H1 (cell line): Measurements from ENCODE around the gene WRAP73. TPM values are rescaled to one million over a fixed set of nuclear protein-coding genes. Genes with fewer than 3 reads are reported as not detected.

Experiments used
- CTCF ChIA-PET: fragments of 300-600 bp; sonication (Branson Sonifier 250); formaldehyde crosslinking; loops from one replicate; lab custom pipeline; 2021; ENCODE audit not compliant: partially characterized antibody; lab: Charles Lee
- POLR2A ChIA-PET: fragments of 300-600 bp; sonication (Branson Sonifier 250); formaldehyde crosslinking; loops from one replicate; lab custom pipeline; 2021; ENCODE audit warnings: inconsistent platforms; ENCODE audit not compliant: partially characterized antibody; lab: Charles Lee
- DNase-seq, 2 experiments: peaks; one replicate each; pipeline versions ENCODE4 v3.0.0 to v3.0.0-alpha.2; 2010 to 2022; ENCODE audit warnings: low spot score in 2 of 2, low read depth in 1 of 2, mixed read lengths in 1 of 2
- FAIRE-seq: peaks from 2 replicates; lab custom pipeline; 2011; peaks lifted over from hg19 to GRCh38; lab: Jason Lieb, UNC
- H2AFZ ChIP-seq: 2 replicates; pipeline ENCODE4 v1.8.1; 2012; ENCODE audit warnings: low read length, inconsistent platforms
- H2AK5ac ChIP-seq: 2 replicates; pipeline ENCODE4 v1.6.1; 2013; ENCODE audit warnings: low read depth, low read length
- H2BK120ac ChIP-seq: replicated peaks from 2 replicates; pipeline ENCODE3; 2013; ENCODE audit warnings: low read depth, low read length, inconsistent platforms
- H2BK12ac ChIP-seq: 2 replicates; pipeline ENCODE4 v1.6.1; 2013; ENCODE audit warnings: low read depth, low read length
- H2BK15ac ChIP-seq: 2 replicates; pipeline ENCODE4 v1.6.1; 2013; ENCODE audit warnings: low read length
- H2BK20ac ChIP-seq: 2 replicates; pipeline ENCODE4 v1.6.1; 2013; ENCODE audit warnings: low read length
- H2BK5ac ChIP-seq: 2 replicates; pipeline ENCODE4 v1.6.1; 2013; ENCODE audit warnings: low read depth, low read length
- H3K14ac ChIP-seq: 2 replicates; pipeline ENCODE4 v1.6.1; 2013; ENCODE audit warnings: inconsistent platforms; ENCODE audit not compliant: insufficient read length
- H3K18ac ChIP-seq: 2 replicates; pipeline ENCODE4 v1.6.1; 2013; ENCODE audit warnings: low read length; ENCODE audit errors: extremely low read depth
- H3K23ac ChIP-seq: 2 replicates; pipeline ENCODE4 v1.6.1; 2013; ENCODE audit warnings: inconsistent platforms; ENCODE audit not compliant: insufficient read length
- H3K23me2 ChIP-seq: 2 replicates; pipeline ENCODE4 v1.6.1; 2013; ENCODE audit warnings: low read depth, low read length
- H3K27ac ChIP-seq: 2 replicates; pipeline ENCODE4 v1.6.1; 2011; ENCODE audit warnings: low read depth, low read length, inconsistent platforms
- H3K27me3 ChIP-seq, 4 experiments: replicated peaks in 1 of 4; 1 replicate in 1 of 4; 2 replicates in 3 of 4; pipeline versions ENCODE4 v1.6.1 to v1.8.1; 2011 to 2013; ENCODE audit warnings: low read length in 3 of 4, mild to moderate bottlenecking in 3 of 4, inconsistent platforms in 2 of 4, mixed read lengths in 2 of 4, moderate library complexity in 1 of 4; ENCODE audit not compliant: control insufficient read depth in 3 of 4, insufficient read depth in 3 of 4; ENCODE audit errors: extremely low read depth in 1 of 4
- H3K36me3 ChIP-seq, 4 experiments: 2 replicates each; pipeline versions ENCODE4 v1.6.1 to v1.8.1; 2011 to 2013; ENCODE audit warnings: mild to moderate bottlenecking in 4 of 4, low read length in 3 of 4, moderate library complexity in 2 of 4, control low read depth in 1 of 4, inconsistent platforms in 1 of 4; ENCODE audit not compliant: insufficient read depth in 4 of 4, control insufficient read depth in 2 of 4
- H3K4ac ChIP-seq: replicated peaks from 2 replicates; pipeline ENCODE3; 2013; ENCODE audit warnings: low read length, low read depth, mixed read lengths, inconsistent platforms; ENCODE audit not compliant: insufficient read length
- H3K4me1 ChIP-seq, 4 experiments: replicated peaks in 1 of 4; 1 replicate in 1 of 4; 2 replicates in 3 of 4; pipeline versions ENCODE4 v1.6.1 to v1.8.1; 2011 to 2013; ENCODE audit warnings: low read length in 3 of 4, inconsistent platforms in 2 of 4, mixed read lengths in 1 of 4; ENCODE audit not compliant: insufficient read depth in 4 of 4, control insufficient read depth in 3 of 4
- H3K4me2 ChIP-seq, 2 experiments: 2 replicates each; pipeline versions ENCODE4 v1.6.1 to v1.8.1; 2011 to 2013; ENCODE audit warnings: low read depth in 2 of 2, low read length in 2 of 2, control low read depth in 1 of 2, inconsistent platforms in 1 of 2, mild to moderate bottlenecking in 1 of 2; ENCODE audit not compliant: insufficient read depth in 1 of 2
- H3K4me3 ChIP-seq, 4 experiments: fragments of 200-600, 300-600 bp in 1 of 4; sonication (generic), shearing (Covaris generic), sonication (Bioruptor Twin) in 1 of 4; 2 replicates each; pipeline versions ENCODE4 v1.5.1 to v1.8.1; 2011 to 2016; ENCODE audit warnings: low read length in 4 of 4, low read depth in 3 of 4, control low read depth in 2 of 4, inconsistent platforms in 2 of 4, mild to moderate bottlenecking in 2 of 4, mixed read lengths in 1 of 4, moderate library complexity in 1 of 4; ENCODE audit not compliant: insufficient read depth in 2 of 4; ENCODE audit errors: extremely low read depth in 1 of 4
- H3K56ac ChIP-seq: replicated peaks from 2 replicates; pipeline ENCODE3; 2013; ENCODE audit warnings: low read depth, mild to moderate bottlenecking, mixed read lengths, low read length, inconsistent platforms; ENCODE audit not compliant: insufficient read length
- H3K79me1 ChIP-seq: 2 replicates; pipeline ENCODE4 v1.6.1; 2013; ENCODE audit warnings: low read depth, low read length, control low read depth
- H3K79me2 ChIP-seq, 2 experiments: 2 replicates each; pipeline versions ENCODE4 v1.6.1 to v1.8.1; 2012 to 2013; ENCODE audit warnings: low read length in 2 of 2, mild to moderate bottlenecking in 2 of 2, inconsistent platforms in 1 of 2; ENCODE audit not compliant: insufficient read depth in 2 of 2, control insufficient read depth in 1 of 2
- H3K9ac ChIP-seq, 4 experiments: replicated peaks in 1 of 4; 1 replicate in 1 of 4; 2 replicates in 3 of 4; pipeline versions ENCODE4 v1.6.1 to v1.8.1; 2011 to 2013; ENCODE audit warnings: low read depth in 3 of 4, low read length in 3 of 4, control low read depth in 2 of 4, mild to moderate bottlenecking in 2 of 4, moderate library complexity in 2 of 4, inconsistent platforms in 1 of 4; ENCODE audit errors: extremely low read depth in 1 of 4
- H3K9me3 ChIP-seq, 2 experiments: 2 replicates each; pipeline versions ENCODE4 v1.6.1 to v1.8.1; 2012 to 2013; ENCODE audit warnings: mild to moderate bottlenecking in 2 of 2, moderate library complexity in 2 of 2, control low read depth in 1 of 2, inconsistent platforms in 1 of 2, low read depth in 1 of 2, low read length in 1 of 2, mixed read lengths in 1 of 2; ENCODE audit not compliant: insufficient read depth in 2 of 2
- H4K20me1 ChIP-seq, 2 experiments: replicated peaks in 1 of 2; 2 replicates each; pipeline versions ENCODE3 to v1.8.1; 2011 to 2013; ENCODE audit warnings: inconsistent platforms in 2 of 2, low read length in 2 of 2, mild to moderate bottlenecking in 1 of 2; ENCODE audit not compliant: insufficient read depth in 2 of 2, control insufficient read depth in 1 of 2
- H4K5ac ChIP-seq: 2 replicates; pipeline ENCODE4 v1.6.1; 2013; ENCODE audit warnings: low read length, low read depth, mixed read lengths, inconsistent platforms; ENCODE audit not compliant: insufficient read length
- H4K8ac ChIP-seq: 2 replicates; pipeline ENCODE4 v1.8.0; 2013; ENCODE audit warnings: mild to moderate bottlenecking, moderate library complexity, low read length, inconsistent platforms; ENCODE audit not compliant: insufficient read depth; ENCODE audit errors: extremely low read depth
- H4K91ac ChIP-seq: replicated peaks from 2 replicates; pipeline ENCODE3; 2013; ENCODE audit warnings: low read length, mixed read lengths, inconsistent platforms; ENCODE audit not compliant: insufficient read length
- BRCA1 ChIP-seq: IDR thresholded peaks from 2 replicates; pipeline ENCODE4 v1.6.1; 2012; ENCODE audit warnings: low read depth, low read length, improper control_type of control experiment
- CTBP2 ChIP-seq: IDR thresholded peaks from 2 replicates; pipeline ENCODE4 v1.7.0; 2011; ENCODE audit warnings: borderline replicate concordance, mild to moderate bottlenecking, moderate library complexity, mixed read lengths, low read length; ENCODE audit not compliant: insufficient read depth, insufficient read length
- E2F6 ChIP-seq: IDR thresholded peaks from 2 replicates; pipeline ENCODE4 v1.6.1; 2012; ENCODE audit warnings: inconsistent platforms
- EZH2 ChIP-seq: fragments of 200-600 bp; sonication (generic); IDR thresholded peaks from 2 replicates; pipeline ENCODE4 v1.7.1; 2012; ENCODE audit warnings: low read depth, mild to moderate bottlenecking, moderate library complexity, low read length, inconsistent platforms; ENCODE audit not compliant: severe bottlenecking
- GTF2F1 ChIP-seq: IDR thresholded peaks from 2 replicates; pipeline ENCODE4 v1.6.1; 2012; ENCODE audit warnings: low read depth, low read length, improper control_type of control experiment, borderline replicate concordance
- HDAC6 ChIP-seq: IDR thresholded peaks from one replicate; pipeline ENCODE4 v1.7.1; 2012; ENCODE audit warnings: low read depth, mild to moderate bottlenecking, inconsistent platforms, low read length, moderate library complexity
- JUND ChIP-seq: IDR thresholded peaks from 2 replicates; pipeline ENCODE4 v1.6.1; 2011; ENCODE audit warnings: mild to moderate bottlenecking, improper control_type of control experiment, low read length
- NANOG ChIP-seq: IDR thresholded peaks from 2 replicates; pipeline ENCODE4 v1.6.1; 2011; ENCODE audit warnings: low read length, low read depth, mild to moderate bottlenecking, inconsistent platforms; ENCODE audit not compliant: insufficient read depth, poor library complexity, severe bottlenecking
- RBBP5 ChIP-seq: IDR thresholded peaks from 2 replicates; pipeline ENCODE4 v1.7.1; 2012; ENCODE audit warnings: low read depth, mild to moderate bottlenecking, inconsistent platforms, low read length, moderate library complexity, borderline replicate concordance
- SAP30 ChIP-seq: fragments of 300-600 bp; sonication (generic); IDR thresholded peaks from 2 replicates; pipeline ENCODE4 v1.7.1; 2012; ENCODE audit warnings: low read length, moderate library complexity, mild to moderate bottlenecking, inconsistent platforms; ENCODE audit not compliant: insufficient read depth, insufficient replicate concordance
- YY1 ChIP-seq: IDR thresholded peaks from 2 replicates; pipeline ENCODE4 v1.6.1; 2011; ENCODE audit warnings: low read depth, mild to moderate bottlenecking, low read length
- WGBS, 2 experiments: shearing (Covaris generic) in 1 of 2; methylation state at CpG; one replicate each; pipeline versions ENCODE4 v1.1.6 to v1.1.7; 2013 to 2015; ENCODE audit warnings: low lambda C conversion rate in 2 of 2, mixed read lengths in 2 of 2, inconsistent platforms in 1 of 2, low coverage in 1 of 2, missing lambda C conversion rate in 1 of 2; ENCODE audit not compliant: insufficient replicate concordance in 2 of 2, insufficient coverage in 1 of 2, insufficient read length in 1 of 2; ENCODE audit errors: extremely low coverage in 1 of 2, missing lambda C conversion rate in 1 of 2; 5-methylcytosine and 5-hydroxymethylcytosine counted together
- polyA plus RNA-seq, 7 experiments: library from polyadenylated mRNA; depleted of rRNA in 3 of 7; stranded (reverse) in 5 of 7; unstranded in 2 of 7; fragments of >200 nt in 5 of 7; fragments of 200-250 nt in 2 of 7; gene quantifications; 1 replicate in 5 of 7; 2 replicates in 1 of 7; 4 replicates in 1 of 7; pipeline versions ENCODE4 v1.2.1 to v1.2.3, GENCODE V29; 2011 to 2013; ENCODE audit warnings: missing spikeins in 2 of 7, mixed read lengths in 2 of 7
- total RNA-seq: library from RNA; stranded (reverse); fragmentation: NEBNext Ultra II Directional; extraction: Animal tissue kit (Norgen Biotek cat#: 25700); gene quantifications from 2 replicates; pipeline ENCODE4 v1.2.1, GENCODE V29; 2021

Gene WRAP73
- total and polyA plus RNA-seq, 2 of the 8 experiments (the other 6 are each of a cell fraction or from before 2014, with no cell fraction given), result 30.3 to 50.7 TPM

- Histone ChIP-seq H2AK5ac (no peak overlapping the region), H3K4ac (no peak overlapping the region), H3K4me2 (no peak overlapping the region), H3K56ac (no peak overlapping the region), H2BK12ac (no peak overlapping the region), H2BK20ac (no peak overlapping the region), H2BK5ac (no peak overlapping the region), H3K36me3 (peaks cover 0 to 9% (median 0%) of the 10 kb centered on the region in 4 experiments; a peak in 1 of 8 replicates), H3K9me3 (no peaks in the 10 kb centered on the region), H3K23ac (no peak overlapping the region), H2AFZ (no peak overlapping the region), H3K4me3 (no peak overlapping the region), H4K20me1 (peaks cover 0 to 2% of the 10 kb centered on the region in 2 experiments), H3K9ac (no peak overlapping the region), H3K79me2 (no peaks in the 10 kb centered on the region), H2BK120ac (no peak overlapping the region), H3K18ac (no peak overlapping the region), H3K79me1 (no peaks in the 10 kb centered on the region), H4K91ac (no peak overlapping the region), H3K14ac (no peak overlapping the region), H4K5ac (no peak overlapping the region), H3K27me3 (peaks cover 46 to 70% (median 66%) of the 10 kb centered on the region in 4 experiments), H4K8ac (no peak overlapping the region), H2BK15ac (no peak overlapping the region), H3K27ac (no peak overlapping the region), H3K4me1 (peaks cover 0 to 15% (median 6%) of the 10 kb centered on the region in 4 experiments; a peak in 6 of 7 replicates), H3K23me2 (peaks cover 18% of the 10 kb centered on the region; the same call in 1 of the 2 replicates)
- ChIA-PET CTCF (interaction anchor here (0.7 to 2.5 kb wide), 7 partner anchors 9 to 136 kb away, joined by 3 to 10 read pairs (median 4); no protein-coding TSS in a partner anchor), POLR2A (no interaction called here)
- no peak for DNase-seq
- 84% methylated on average over 20 of the region's 22 CpGs; no CpG with 5 or more reads in 1 of the 2 experiments for WGBS, 2 experiments
- no peak for FAIRE-seq
- TF ChIP-seq CTBP2 (no peak), YY1 (no peak), RBBP5 (no peak), HDAC6 (no peak), EZH2 (no peak), NANOG (no peak), SAP30 (no peak), JUND (no peak), E2F6 (no peak), BRCA1 (no peak), GTF2F1 (no peak)
Observed at GRCh38 chr1:3654549-3655281, 4.8 kb upstream of the WRAP73 start.
